AG10803 (cell line): ENCODE data around the gene CA4.

ENCODE experiments used
- DNase-seq: peaks from one replicate; pipeline ENCODE4 v3.0.0; 2010; ENCODE audit warnings: low read depth
- H3K4me3 ChIP-seq: 2 replicates; pipeline ENCODE4 v1.5.1; 2011; ENCODE audit warnings: mild to moderate bottlenecking, low read length, control low read depth
- CTCF ChIP-seq: conservative IDR thresholded peaks from 2 replicates; pipeline ENCODE4 v1.5.1; 2011; ENCODE audit warnings: mild to moderate bottlenecking, low read length, control low read depth, inconsistent platforms

The CA4 gene

GRCh38 chr17:60128171-60128859 lies 21.5 kb upstream of the CA4 start:
- no peak overlapping the region for H3K4me3 ChIP-seq
- no peak for DNase-seq
- no peak for TF ChIP-seq CTCF

GRCh38 chr17:60129164-60129563 lies 20.6 kb upstream of the CA4 start:
- no peak for TF ChIP-seq CTCF
- H3K4me3 ChIP-seq = no peak overlapping the region
- DNase-seq = no peak

GRCh38 chr17:60130466-60130865 lies 19.3 kb upstream of the CA4 start:
- TF ChIP-seq CTCF = no peak
- DNase-seq = no peak

GRCh38 chr17:60134396-60135150 lies 15.2 kb upstream of the CA4 start:
- TF ChIP-seq CTCF = no peak
- DNase-seq = peak; percentile 49
- peak overlapping the region; percentile 91 for H3K4me3 ChIP-seq

More at GRCh38 chr17:60130466-60130865, 19.3 kb upstream of the CA4 start:
- H3K4me3 ChIP-seq = no peak overlapping the region

GRCh38 chr17:60135151-60135950 lies 14.4 kb upstream of the CA4 start:
- DNase-seq = peak; percentile 88
- peak overlapping the region; percentile 91 for H3K4me3 ChIP-seq
- no peak for TF ChIP-seq CTCF

GRCh38 chr17:60135951-60136666 lies 13.7 kb upstream of the CA4 start:
- H3K4me3 ChIP-seq = peak overlapping the region; percentile 91
- TF ChIP-seq CTCF = no peak

More at GRCh38 chr17:60135951-60136666, 13.7 kb upstream of the CA4 start:
- DNase-seq = no peak
